ENCODE data around the gene IPO4. TPM values are rescaled to one million over a fixed set of nuclear protein-coding genes. Genes with fewer than 3 reads are reported as not detected.

The IPO4 gene
- total and polyA plus RNA-seq, 2 experiments from 2014 or later = 19.0 to 19.5 TPM

DNA sequence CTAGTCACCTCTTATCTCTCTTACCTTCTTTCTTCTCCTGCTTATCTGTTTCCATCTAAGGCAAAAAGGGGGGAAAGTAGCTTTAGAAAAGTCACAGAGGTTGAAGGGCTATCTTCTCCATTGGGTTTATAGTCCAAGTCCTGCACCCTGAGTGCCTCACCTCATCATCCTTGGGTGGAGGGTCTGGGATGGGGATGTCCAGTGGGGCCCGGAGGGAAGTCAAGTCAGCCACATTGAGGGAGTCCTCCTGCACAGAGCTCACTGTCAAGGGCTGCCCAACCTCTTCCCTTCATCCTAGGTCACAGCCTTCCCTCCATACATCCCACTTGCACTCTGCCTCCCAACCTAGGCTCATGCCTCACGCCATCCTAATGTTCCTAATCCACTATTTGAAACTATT, 43.4 kb downstream of the IPO4 start:
- Histone ChIP-seq H3K4me3 (no peak overlapping the region), H3K9me3 (ENCODE audit: low read depth) (no peaks in the 10 kb centered on the region), H3K36me3 (replicated peaks; ENCODE audit: insufficient read depth, low read depth) (no peaks in the 10 kb centered on the region), H3K27me3 (no peaks in the 10 kb centered on the region), H3K9me2 (replicated peaks; ENCODE audit: insufficient read depth) (no peaks in the 10 kb centered on the region), H2AFZ (no peak overlapping the region), H3K27ac (peak overlapping the region; percentile 79), H4K20me1 (ENCODE audit: insufficient read depth, poor library complexity, severe bottlenecking) (peaks cover 6% of the 10 kb centered on the region), H3K4me2 (peak overlapping the region; percentile 87), H3K79me2 (peaks cover 49% of the 10 kb centered on the region), H3K4me1 (ENCODE audit: insufficient read depth) (peaks cover 15% of the 10 kb centered on the region)
- 100% methylated on average over 2 of the region's 2 CpGs for WGBS (ENCODE audit: low lambda C conversion rate, missing lambda C conversion rate)
- no peak for TF ChIP-seq EZH2phosphoT487 (IDR thresholded peaks at IDR 0.05; ENCODE audit: low read depth, severe bottlenecking, unreplicated experiment)
- no peak for TF ChIP-seq EZH2 (IDR thresholded peaks at IDR 0.05; ENCODE audit: borderline replicate concordance)
- TF ChIP-seq, protein P1, sequence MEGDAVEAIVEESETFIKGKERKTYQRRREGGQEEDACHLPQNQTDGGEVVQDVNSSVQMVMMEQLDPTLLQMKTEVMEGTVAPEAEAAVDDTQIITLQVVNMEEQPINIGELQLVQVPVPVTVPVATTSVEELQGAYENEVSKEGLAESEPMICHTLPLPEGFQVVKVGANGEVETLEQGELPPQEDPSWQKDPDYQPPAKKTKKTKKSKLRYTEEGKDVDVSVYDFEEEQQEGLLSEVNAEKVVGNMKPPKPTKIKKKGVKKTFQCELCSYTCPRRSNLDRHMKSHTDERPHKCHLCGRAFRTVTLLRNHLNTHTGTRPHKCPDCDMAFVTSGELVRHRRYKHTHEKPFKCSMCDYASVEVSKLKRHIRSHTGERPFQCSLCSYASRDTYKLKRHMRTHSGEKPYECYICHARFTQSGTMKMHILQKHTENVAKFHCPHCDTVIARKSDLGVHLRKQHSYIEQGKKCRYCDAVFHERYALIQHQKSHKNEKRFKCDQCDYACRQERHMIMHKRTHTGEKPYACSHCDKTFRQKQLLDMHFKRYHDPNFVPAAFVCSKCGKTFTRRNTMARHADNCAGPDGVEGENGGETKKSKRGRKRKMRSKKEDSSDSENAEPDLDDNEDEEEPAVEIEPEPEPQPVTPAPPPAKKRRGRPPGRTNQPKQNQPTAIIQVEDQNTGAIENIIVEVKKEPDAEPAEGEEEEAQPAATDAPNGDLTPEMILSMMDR (IDR thresholded peaks at IDR 0.05; ENCODE audit: poor library complexity) = no peak
- DNase-seq (ENCODE audit: low spot score) = no peak

DNA sequence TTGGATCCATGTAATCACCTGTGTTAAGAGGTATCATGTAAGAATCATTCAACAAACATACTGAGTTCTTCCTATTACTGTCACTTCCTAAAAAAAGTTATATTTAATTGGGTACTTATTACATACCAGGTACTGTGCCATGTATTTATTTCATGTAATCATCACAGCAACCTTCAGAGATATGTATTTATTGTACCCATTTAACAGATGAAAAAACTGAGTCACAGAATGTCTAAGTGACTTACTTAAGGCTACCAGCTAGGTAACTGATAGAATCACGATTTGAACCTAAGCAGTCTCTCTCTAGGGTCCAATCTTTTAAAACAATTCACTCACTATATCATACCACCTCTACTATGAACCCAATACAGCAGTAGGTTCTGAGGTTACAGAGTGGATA, 44.2 kb downstream of the IPO4 start:
- Histone ChIP-seq H3K4me1 (ENCODE audit: insufficient read depth) (peaks cover 15% of the 10 kb centered on the region), H3K4me3 (no peak overlapping the region), H4K20me1 (ENCODE audit: insufficient read depth, poor library complexity, severe bottlenecking) (peaks cover 8% of the 10 kb centered on the region), H3K36me3 (replicated peaks; ENCODE audit: insufficient read depth, low read depth) (no peaks in the 10 kb centered on the region), H3K27me3 (no peaks in the 10 kb centered on the region), H3K27ac (no peak overlapping the region), H2AFZ (no peak overlapping the region), H3K9me3 (ENCODE audit: low read depth) (no peaks in the 10 kb centered on the region), H3K9me2 (replicated peaks; ENCODE audit: insufficient read depth) (no peaks in the 10 kb centered on the region), H3K79me2 (peaks cover 49% of the 10 kb centered on the region), H3K4me2 (no peak overlapping the region)
- no peak for DNase-seq (ENCODE audit: low spot score)
- WGBS (ENCODE audit: low lambda C conversion rate, missing lambda C conversion rate) = 78% methylated on average over 1 of the region's 1 CpG
- TF ChIP-seq EZH2 (IDR thresholded peaks at IDR 0.05; ENCODE audit: borderline replicate concordance) = no peak
- TF ChIP-seq EZH2phosphoT487 (IDR thresholded peaks at IDR 0.05; ENCODE audit: low read depth, severe bottlenecking, unreplicated experiment) = no peak
- TF ChIP-seq, protein P1 (IDR thresholded peaks at IDR 0.05; ENCODE audit: poor library complexity) = no peak

DNA sequence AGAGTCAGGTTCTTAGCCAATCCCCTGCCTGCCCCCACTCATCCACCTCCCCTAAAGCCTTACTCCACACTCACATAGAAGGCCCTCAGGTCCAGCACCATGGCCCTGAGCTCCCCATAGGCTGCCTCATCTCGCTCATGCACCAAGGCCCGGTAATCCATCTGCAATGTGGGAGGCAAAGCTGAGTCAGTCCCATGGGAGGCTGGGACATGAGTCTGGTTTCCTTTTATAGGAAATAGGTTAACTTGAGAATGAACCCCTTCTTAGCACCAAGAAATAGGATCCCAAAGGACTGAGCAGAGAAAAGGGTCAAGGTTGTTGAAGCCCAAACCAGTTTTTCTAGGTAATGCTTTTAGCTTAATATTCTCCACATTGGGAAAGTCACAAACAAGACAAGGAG, 45.1 kb downstream of the IPO4 start:
- H3K79me2 ChIP-seq = peaks cover 49% of the 10 kb centered on the region
- peaks cover 14% of the 10 kb centered on the region for H3K4me1 ChIP-seq (ENCODE audit: insufficient read depth)
- H3K36me3 ChIP-seq (replicated peaks; ENCODE audit: insufficient read depth, low read depth) = no peaks in the 10 kb centered on the region
- H3K9me3 ChIP-seq (ENCODE audit: low read depth) = no peaks in the 10 kb centered on the region
- WGBS (ENCODE audit: low lambda C conversion rate, missing lambda C conversion rate) = 100% methylated on average over 2 of the region's 2 CpGs
- no peaks in the 10 kb centered on the region for H3K9me2 ChIP-seq (replicated peaks; ENCODE audit: insufficient read depth)
- no peak for DNase-seq (ENCODE audit: low spot score)
- no peak overlapping the region for H3K4me2 ChIP-seq
- no peak overlapping the region for H3K4me3 ChIP-seq
- no peak overlapping the region for H3K27ac ChIP-seq
- peaks cover 8% of the 10 kb centered on the region for H4K20me1 ChIP-seq (ENCODE audit: insufficient read depth, poor library complexity, severe bottlenecking)
- no peak for TF ChIP-seq EZH2phosphoT487 (IDR thresholded peaks at IDR 0.05; ENCODE audit: low read depth, severe bottlenecking, unreplicated experiment)
- no peaks in the 10 kb centered on the region for H3K27me3 ChIP-seq
- no peak overlapping the region for H2AFZ ChIP-seq

DNA sequence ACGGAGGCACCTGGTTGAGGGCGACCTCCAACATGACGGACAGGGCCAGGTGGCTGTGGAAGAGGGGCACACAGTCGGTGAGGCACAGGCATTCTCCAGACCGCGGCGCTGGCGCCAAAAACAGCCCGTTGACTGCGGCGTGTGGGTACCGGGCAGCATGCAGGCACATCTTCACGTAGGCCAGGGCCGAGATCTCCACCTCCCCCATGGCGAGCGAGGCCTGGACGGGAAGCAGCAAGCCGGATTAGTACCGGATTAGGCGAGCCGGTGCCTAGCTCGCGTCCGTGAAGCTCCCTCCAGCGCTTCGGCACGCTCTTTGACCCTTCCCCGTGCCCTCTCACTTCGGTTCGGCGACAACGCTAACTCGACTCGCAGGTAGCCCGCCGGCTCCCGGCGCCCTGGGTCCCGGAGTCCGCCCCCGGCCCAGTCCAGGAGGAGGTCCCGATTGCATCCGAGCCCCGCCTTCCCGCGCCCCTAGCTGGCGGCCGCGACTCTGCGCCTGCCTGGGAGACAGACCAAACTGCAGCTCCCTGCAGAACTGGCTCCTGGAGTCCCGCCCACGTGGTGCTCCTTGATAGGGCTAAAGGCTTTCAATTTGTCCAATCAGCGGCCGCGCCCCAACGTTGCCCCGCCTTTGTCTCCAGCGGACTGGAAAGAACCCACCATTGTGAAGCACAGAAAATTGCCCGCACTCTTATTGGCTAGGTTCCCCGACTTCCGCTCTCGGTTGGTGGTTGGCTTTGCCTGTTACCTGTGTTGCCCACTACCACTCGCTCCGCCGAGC, 47.3 kb downstream of the IPO4 start, which contains the start of gene EMC9:
EMC9 (minus strand) TSS at position 495 of the 784 bp plus-strand sequence; CDS start at position 208, 287 bp downstream.
- Histone ChIP-seq H3K4me3 (peak within 1 kb of the TSS; percentile 27), H3K79me2 (peaks cover 59% of the 10 kb centered on the region), H3K4me2 (peak within 1 kb of the TSS; percentile 97), H3K36me3 (replicated peaks; ENCODE audit: insufficient read depth, low read depth) (no peaks in the 10 kb centered on the region), H3K4me1 (ENCODE audit: insufficient read depth) (peaks cover 16% of the 10 kb centered on the region), H2AFZ (peak within 1 kb of the TSS; percentile 44), H3K27ac (peak within 1 kb of the TSS; percentile 75), H3K27me3 (no peaks in the 10 kb centered on the region), H3K9me3 (ENCODE audit: low read depth) (no peaks in the 10 kb centered on the region), H4K20me1 (ENCODE audit: insufficient read depth, poor library complexity, severe bottlenecking) (peaks cover 3% of the 10 kb centered on the region), H3K9me2 (replicated peaks; ENCODE audit: insufficient read depth) (no peaks in the 10 kb centered on the region)
- 2% methylated on average over 59 of the region's 65 CpGs for WGBS (ENCODE audit: low lambda C conversion rate, missing lambda C conversion rate)
- peak; percentile 100 for DNase-seq (ENCODE audit: low spot score)
- no peak for TF ChIP-seq EZH2 (IDR thresholded peaks at IDR 0.05; ENCODE audit: borderline replicate concordance)
- TF ChIP-seq, protein P1 (IDR thresholded peaks at IDR 0.05; ENCODE audit: poor library complexity) = peak; percentile 28
- TF ChIP-seq EZH2phosphoT487 (IDR thresholded peaks at IDR 0.05; ENCODE audit: low read depth, severe bottlenecking, unreplicated experiment) = no peak
